HG03175 (cell line): ENCODE measurements around the gene RNU11.
"Not testable (repeated sequence)": the region's sequence is repeated elsewhere in the genome, so short reads cannot be mapped to it uniquely, and the experiment has no call there.

Source experiments
- ATAC-seq: cut with Tn5 transposase; IDR thresholded peaks from one replicate; pipeline ENCODE4 v1.9.1; 2021; ENCODE audit warnings: mild to moderate bottlenecking, moderate library complexity; ENCODE audit not compliant: unreplicated experiment

RNU11 gene

GRCh38 chr1:28648474-28649198, at the start of gene RNU11:
Gene RNU11, plus strand, starts transcription at chr1:28648600.
- peak; percentile 65 for ATAC-seq

GRCh38 chr1:28601696-28602095, 46.7 kb upstream of the RNU11 start:
- no peak for ATAC-seq

GRCh38 chr1:28602536-28603439, 45.6 kb upstream of the RNU11 start:
- ATAC-seq: no peak

- ATAC-seq: no peak
Observed at GRCh38 chr1:28604411-28604810, 44.0 kb upstream of the RNU11 start.

GRCh38 chr1:28604962-28605361, 43.4 kb upstream of the RNU11 start:
- ATAC-seq: no peak

DNA sequence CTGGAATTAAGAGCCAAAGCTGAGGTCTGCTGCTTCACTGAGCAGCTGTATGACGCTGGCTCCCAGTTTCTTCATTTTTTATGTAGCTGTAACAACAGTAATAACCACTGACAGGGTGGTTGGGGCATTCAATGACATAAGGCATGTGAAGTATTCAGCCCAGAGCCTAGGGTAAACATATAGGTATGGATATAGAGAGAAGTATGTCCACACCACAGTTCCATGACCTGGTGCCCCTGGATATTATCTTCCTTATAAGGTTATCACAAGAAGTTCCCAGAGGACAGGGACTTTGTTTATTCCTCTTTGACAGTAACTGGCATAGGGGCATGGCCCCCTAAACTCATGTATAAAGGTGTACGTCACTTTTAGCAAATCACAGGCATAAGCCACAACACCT, 41.6 kb upstream of the RNU11 start:
- no peak for ATAC-seq

DNA sequence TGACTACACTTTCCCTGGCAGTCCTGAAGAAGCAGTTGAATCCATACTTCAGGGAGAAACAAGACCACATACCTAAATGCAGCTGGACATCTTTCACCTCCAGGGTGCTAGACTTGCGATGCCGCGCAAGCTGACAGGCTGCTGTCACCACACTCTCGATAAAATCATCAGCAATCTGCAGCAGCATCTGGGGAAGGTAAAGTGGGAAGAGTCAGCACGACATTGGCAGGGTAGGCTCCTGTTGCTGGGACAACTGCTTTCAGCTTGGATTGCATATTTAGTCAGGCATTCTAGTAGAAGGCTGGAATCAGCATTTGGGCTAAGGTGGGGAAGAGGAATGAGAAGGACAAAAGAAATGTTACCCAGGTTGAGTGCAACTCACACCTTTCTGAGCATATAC, 35.2 kb upstream of the RNU11 start:
- ATAC-seq: no peak

DNA sequence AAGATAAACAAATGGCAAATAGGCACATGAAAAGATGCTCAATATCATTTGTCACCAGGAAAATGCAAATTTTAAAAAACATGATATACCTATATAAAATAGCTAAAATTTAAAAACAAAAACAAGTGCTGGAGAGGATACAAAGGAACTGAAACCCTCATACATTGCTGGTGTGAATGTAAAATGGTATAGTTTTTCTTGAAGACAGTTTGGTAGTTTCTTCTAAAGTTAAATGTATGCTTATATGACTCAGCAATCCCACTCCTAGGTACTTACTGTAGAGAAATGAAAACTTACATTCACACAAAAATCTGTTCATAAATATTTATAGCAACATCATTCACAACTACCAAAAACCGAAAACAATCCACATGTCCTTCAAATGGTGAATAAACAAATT, 16.7 kb upstream of the RNU11 start:
- no peak for ATAC-seq

GRCh38 chr1:28632560-28632959, 15.8 kb upstream of the RNU11 start:
- no peak for ATAC-seq

GRCh38 chr1:28640766-28641165, 7.6 kb upstream of the RNU11 start:
- ATAC-seq: no peak

DNA sequence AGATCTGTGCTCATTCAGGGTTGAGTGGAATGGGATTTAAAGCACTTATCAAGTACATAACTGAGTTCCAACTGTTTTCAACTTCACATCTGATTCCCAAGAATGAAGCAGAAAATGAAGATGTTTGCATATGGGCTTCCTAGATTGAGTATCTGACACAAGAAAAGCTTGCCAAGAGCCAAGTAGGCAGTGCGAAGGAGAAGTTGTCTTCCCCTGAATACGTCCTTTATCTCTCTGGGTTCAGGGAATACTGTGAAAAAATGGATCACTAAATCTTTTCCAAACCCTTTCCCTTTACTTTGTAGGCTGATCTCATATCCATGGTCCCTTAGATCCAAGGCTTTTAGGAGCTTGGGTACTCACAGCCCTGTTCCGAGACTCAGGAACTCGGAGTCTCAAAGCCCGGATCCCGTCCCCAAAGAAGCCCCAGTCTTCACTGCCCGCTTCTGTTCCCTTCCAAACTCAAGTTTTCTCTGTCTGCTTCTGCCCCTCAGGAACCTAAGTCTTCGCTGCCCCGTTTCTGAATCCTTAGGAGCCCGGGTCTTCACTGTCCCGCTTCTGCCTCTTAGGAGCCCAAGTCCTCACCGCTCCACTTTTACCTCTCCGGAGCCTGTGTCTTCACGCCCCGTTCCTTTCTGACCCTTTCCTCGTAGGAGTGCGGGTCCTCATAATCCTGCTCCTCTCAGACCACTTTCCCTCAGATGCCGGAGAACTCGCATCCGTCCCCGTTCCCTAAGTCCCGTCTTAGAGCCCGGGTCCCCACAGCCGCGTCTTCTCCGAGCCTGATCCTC, 6.1 kb upstream of the RNU11 start:
- no peak for ATAC-seq

DNA sequence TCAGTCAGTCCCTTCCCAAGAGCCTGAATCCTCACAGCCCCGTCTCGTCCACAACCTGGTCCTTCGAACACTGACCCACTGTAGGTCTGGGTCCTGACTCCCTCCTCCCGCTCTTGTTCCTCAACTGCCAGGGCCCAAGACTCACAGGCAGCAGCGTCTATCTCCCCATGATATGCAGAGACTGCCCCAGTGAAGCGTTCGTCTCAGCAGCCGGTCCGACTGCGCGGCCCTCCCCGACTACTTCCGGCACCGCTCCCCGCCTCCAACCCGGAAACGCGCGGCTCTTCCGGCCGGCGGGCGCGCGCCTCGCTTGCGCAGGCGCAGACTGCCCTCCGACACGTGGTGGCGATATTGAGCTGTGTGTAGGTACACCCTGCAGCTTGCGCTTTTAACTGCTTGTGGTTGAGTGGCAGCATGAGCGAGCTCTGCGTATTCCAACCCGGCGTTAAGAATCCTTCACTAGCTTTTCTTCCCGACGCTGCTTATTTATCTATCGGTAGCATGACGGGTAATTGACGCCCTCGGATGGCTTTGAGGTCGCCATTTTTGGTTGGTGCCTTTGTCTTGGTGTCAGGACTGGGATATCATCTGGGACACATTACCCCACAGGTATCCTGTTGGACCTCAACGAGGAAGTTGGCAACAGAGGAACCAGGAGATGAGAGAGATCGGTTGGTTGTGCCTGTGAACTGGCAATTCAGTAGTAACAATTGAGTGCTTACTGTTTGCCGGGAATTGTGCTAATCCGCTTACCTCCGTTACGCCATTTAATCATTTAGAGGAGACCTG, 5.4 kb upstream of the RNU11 start, which contains the start of gene TAF12:
TAF12 (minus strand) TSS at position 221 of the 789 bp plus-strand sequence. CDS start 20,986 bp downstream, outside the sequence.
- ATAC-seq: peak; percentile 72

- no peak for ATAC-seq
Observed at GRCh38 chr1:28644494-28644893, 3.9 kb upstream of the RNU11 start.

GRCh38 chr1:28645406-28645805, 3.0 kb upstream of the RNU11 start:
- not testable (repeated sequence) for ATAC-seq

GRCh38 chr1:28646040-28646439, 2.4 kb upstream of the RNU11 start:
- ATAC-seq: no peak

- ATAC-seq: peak; percentile 67
Observed at GRCh38 chr1:28648008-28648473, 359 bp upstream of the RNU11 start.

GRCh38 chr1:28653063-28653462, 4.7 kb downstream of the RNU11 start:
- ATAC-seq: not testable (repeated sequence)

- ATAC-seq: not testable (repeated sequence)
Observed at GRCh38 chr1:28653870-28654269, 5.5 kb downstream of the RNU11 start.

- not testable (repeated sequence) for ATAC-seq
Observed at GRCh38 chr1:28655448-28656311, 7.3 kb downstream of the RNU11 start.
